Endothelial cell of umbilical vein (primary cell): ENCODE results near the gene APOLD1. TPM values are rescaled to one million over a fixed set of nuclear protein-coding genes. Genes with fewer than 3 reads are reported as not detected.

Experiments used
- BruUV-seq: library from RNA; stranded (reverse); fragments of 400-500 nt; replicated peaks from 2 replicates; lab custom pipeline; 2021; lab: Mats Ljungman, UMichigan
- CTCF ChIA-PET: fragments of 300-600, 350-600 bp; sonication (Branson Sonifier 250); formaldehyde crosslinking; loops from one replicate; lab custom pipeline; 2021; ENCODE audit warnings: antibody characterized with exemption, inconsistent platforms; lab: Charles Lee
- POLR2A ChIA-PET: fragments of 300-600, 350-600 bp; sonication (Branson Sonifier 250); formaldehyde crosslinking; loops from one replicate; lab custom pipeline; 2021; ENCODE audit warnings: antibody characterized with exemption, inconsistent platforms; lab: Charles Lee
- DNase-seq: peaks from one replicate; pipeline ENCODE4 v3.0.0-alpha.2; 2011; ENCODE audit warnings: low read depth, low spot score
- FAIRE-seq: peaks from 2 replicates; lab custom pipeline; 2011; peaks lifted over from hg19 to GRCh38; lab: Jason Lieb, UNC
- H2AFZ ChIP-seq: 2 replicates; pipeline ENCODE4 v1.6.0; 2012; ENCODE audit warnings: low read depth, low read length, control low read depth, inconsistent platforms
- H3K27ac ChIP-seq: 2 replicates; pipeline ENCODE4 v1.5.1; 2011; ENCODE audit warnings: low read depth, mild to moderate bottlenecking, control low read depth, low read length, moderate library complexity; ENCODE audit not compliant: insufficient read depth
- H3K27me3 ChIP-seq, 2 experiments: 2 replicates each; pipeline versions ENCODE4 v1.6.0 to v1.6.1; 2011; ENCODE audit warnings: low read length in 2 of 2, mixed read lengths in 1 of 2; ENCODE audit not compliant: control insufficient read depth in 2 of 2, insufficient read depth in 2 of 2
- H3K36me3 ChIP-seq, 2 experiments: 2 replicates in 1 of 2; 3 replicates in 1 of 2; pipeline ENCODE4 v1.5.1; 2011; ENCODE audit warnings: low read length in 2 of 2, mild to moderate bottlenecking in 1 of 2, moderate library complexity in 1 of 2; ENCODE audit not compliant: control insufficient read depth in 2 of 2, insufficient read depth in 2 of 2; ENCODE audit errors: extremely low read depth in 1 of 2
- H3K4me1 ChIP-seq: 3 replicates; pipeline ENCODE4 v1.5.1; 2011; ENCODE audit warnings: mild to moderate bottlenecking, low read length; ENCODE audit not compliant: control insufficient read depth, insufficient read depth; ENCODE audit errors: extremely low read depth
- H3K4me2 ChIP-seq: 2 replicates; pipeline ENCODE4 v1.6.1; 2011; ENCODE audit warnings: low read length, control low read depth, mixed read lengths; ENCODE audit not compliant: insufficient read depth
- H3K4me3 ChIP-seq, 3 experiments: fragments of 200-600 bp in 1 of 3; sonication (generic), shearing (Covaris generic) in 1 of 3; replicated peaks in 1 of 3; 2 replicates each; pipeline ENCODE4 v1.5.1; 2011 to 2016; ENCODE audit warnings: control low read depth in 3 of 3, low read length in 3 of 3, mild to moderate bottlenecking in 2 of 3, inconsistent platforms in 1 of 3, low read depth in 1 of 3, moderate library complexity in 1 of 3; ENCODE audit not compliant: insufficient read depth in 1 of 3
- H3K79me2 ChIP-seq: 2 replicates; pipeline ENCODE4 v1.6.0; 2012; ENCODE audit warnings: low read length, inconsistent platforms; ENCODE audit not compliant: control insufficient read depth, insufficient read depth
- H3K9ac ChIP-seq: replicated peaks from 2 replicates; pipeline ENCODE3; 2011; ENCODE audit warnings: low read length, control low read depth; ENCODE audit not compliant: insufficient read depth; ENCODE audit errors: extremely low read depth
- H3K9me1 ChIP-seq: replicated peaks from 3 replicates; pipeline ENCODE4 v1.6.0; 2011; ENCODE audit warnings: mild to moderate bottlenecking, low read length; ENCODE audit not compliant: control insufficient read depth, insufficient read depth; ENCODE audit errors: extremely low read depth
- H3K9me3 ChIP-seq: replicated peaks from 2 replicates; pipeline ENCODE4 v1.5.1; 2012; ENCODE audit warnings: low read length, inconsistent platforms; ENCODE audit not compliant: control insufficient read depth, insufficient read depth
- H4K20me1 ChIP-seq: replicated peaks from 2 replicates; pipeline ENCODE3; 2011; ENCODE audit warnings: mild to moderate bottlenecking, low read length; ENCODE audit not compliant: control insufficient read depth, insufficient read depth; ENCODE audit errors: extremely low read depth
- EZH2 ChIP-seq: IDR thresholded peaks from 2 replicates; pipeline ENCODE4 v1.6.1; 2012; ENCODE audit warnings: borderline replicate concordance, low read depth, mild to moderate bottlenecking, moderate library complexity, low read length, inconsistent platforms; ENCODE audit not compliant: severe bottlenecking
- FOS ChIP-seq: IDR thresholded peaks from 2 replicates; pipeline ENCODE4 v1.6.1; 2011; ENCODE audit warnings: mild to moderate bottlenecking, low read length, moderate library complexity, borderline replicate concordance; ENCODE audit not compliant: insufficient read depth
- GATA2 ChIP-seq: IDR thresholded peaks from 2 replicates; pipeline ENCODE4 v1.7.0; 2011; ENCODE audit warnings: low read depth, mild to moderate bottlenecking, moderate library complexity, mixed read lengths, low read length; ENCODE audit not compliant: insufficient read length, insufficient read depth
- POLR2AphosphoS5 ChIP-seq: IDR thresholded peaks from 2 replicates; pipeline ENCODE4 v1.6.1; 2012; ENCODE audit warnings: low read depth, mild to moderate bottlenecking, control low read depth, low read length, moderate library complexity; ENCODE audit not compliant: insufficient read depth
- dilution Hi-C: fragments of 300-500 bp; cut with MboI; formaldehyde crosslinking; loops from one replicate; pipeline ENCODE4 v1.15.0; 2019; ENCODE audit warnings: low sequenced_read_pairs; ENCODE audit not compliant: extremely low pct_ligation_motif_present
- intact Hi-C: fragments of 100-400 bp; cut with micrococcal nuclease; formaldehyde crosslinking; loops from one replicate; pipeline ENCODE4 v1.10.0; 2022
- polyA plus RNA-seq, 4 experiments: library from polyadenylated mRNA; depleted of rRNA in 3 of 4; stranded (reverse) in 3 of 4; unstranded in 1 of 4; fragments of >200 nt; gene quantifications; 2 replicates each; pipeline versions ENCODE4 v1.2.1 to v1.2.3, GENCODE V29; 2011 to 2012; ENCODE audit warnings: missing spikeins in 1 of 4
- total RNA-seq: library from RNA; stranded (reverse); gene quantifications from 2 replicates; pipeline ENCODE4 v1.2.3, GENCODE V29; 2021

The APOLD1 gene
- total and polyA plus RNA-seq, 2 donors (not counting 3 experiments of a cell fraction or from before 2014, with no cell fraction given) = 3.7 to 6.0 TPM

- intact Hi-C loops = loop anchor here (2.0 to 5.0 kb wide), 4 partner anchors 47 to 397 kb away; no protein-coding TSS in a partner anchor
- no peak overlapping the region for H3K4me2 ChIP-seq
Measured at GRCh38 chr12:12835378-12836146, 50.1 kb downstream of the APOLD1 start.

GRCh38 chr12:12836571-12836970, 51.1 kb downstream of the APOLD1 start:
- dilution Hi-C loops = loop anchor here (10.0 kb wide), 1 partner anchor 148 kb away; no protein-coding TSS in a partner anchor
- TF ChIP-seq GATA2 (peak; percentile 94), POLR2AphosphoS5 (no peak)
- POLR2A ChIA-PET = interaction anchor here (0.5 to 2.7 kb wide), 4 partner anchors 17 to 62 kb away, joined by 3 to 21 read pairs (median 4); partner anchors contain the start of gene GPRC5A

More at GRCh38 chr12:12835378-12836146, 50.1 kb downstream of the APOLD1 start:
- Histone ChIP-seq H3K9ac (no peak overlapping the region), H3K36me3 (peaks cover 7 to 11% of the 10 kb centered on the region in 2 experiments), H3K27me3 (no peaks in the 10 kb centered on the region), H3K9me1 (no peaks in the 10 kb centered on the region), H2AFZ (no peak overlapping the region), H3K4me1 (peaks cover 53% of the 10 kb centered on the region), H4K20me1 (no peaks in the 10 kb centered on the region), H3K79me2 (no peaks in the 10 kb centered on the region), H3K27ac (peak overlapping the region; percentile 12), H3K9me3 (no peaks in the 10 kb centered on the region), H3K4me3 (no peak overlapping the region)
- ChIA-PET POLR2A (interaction anchor here (0.5 kb wide), 1 partner anchor 56 kb away, joined by 3 read pairs; the partner anchor contains the start of gene GPRC5A), CTCF (interaction anchor here (1.3 to 5.3 kb wide), 8 partner anchors 37 to 147 kb away, joined by 3 to 106 read pairs (median 40); partner anchors contain the start of gene GPRC5A)
- FAIRE-seq (peak; percentile 43), DNase-seq (no peak)
- dilution Hi-C loops = loop anchor here (10.0 kb wide), 1 partner anchor 149 kb away; no protein-coding TSS in a partner anchor
- TF ChIP-seq EZH2 = no peak
- TF ChIP-seq GATA2 = peak; percentile 25
- TF ChIP-seq FOS = peak; percentile 24
- no TSS peak for BruUV-seq

More at GRCh38 chr12:12836571-12836970, 51.1 kb downstream of the APOLD1 start:
- intact Hi-C loops = loop anchor here (2.0 to 5.0 kb wide), 4 partner anchors 48 to 396 kb away; no protein-coding TSS in a partner anchor
- Histone ChIP-seq H3K9me1 (no peaks in the 10 kb centered on the region), H3K4me2 (peak overlapping the region; percentile 14), H3K27me3 (no peaks in the 10 kb centered on the region), H3K36me3 (peaks cover 6 to 9% of the 10 kb centered on the region in 2 experiments), H2AFZ (peak overlapping the region; percentile 7), H3K79me2 (no peaks in the 10 kb centered on the region), H3K9me3 (no peaks in the 10 kb centered on the region), H3K9ac (peak overlapping the region; percentile 34), H3K27ac (peak overlapping the region; percentile 91), H3K4me3 (no peak overlapping the region), H4K20me1 (no peaks in the 10 kb centered on the region), H3K4me1 (peaks cover 55% of the 10 kb centered on the region)
- CTCF ChIA-PET = interaction anchor here (0.6 to 5.3 kb wide), 44 partner anchors 9 to 698 kb away, joined by 3 to 106 read pairs (median 8); partner anchors contain the start of genes DDX47 and GPRC5A
- peak; percentile 90 for FAIRE-seq
- no peak for DNase-seq
- no TSS peak for BruUV-seq
